ENCODE data around the gene KCTD1. TPM values are rescaled to one million over a fixed set of nuclear protein-coding genes. Genes with fewer than 3 reads are reported as not detected.
"Not testable (repeated sequence)": the region's sequence is repeated elsewhere in the genome, so short reads cannot be mapped to it uniquely, and the experiment has no call there.

The KCTD1 gene
- total RNA-seq, 2 experiments from 2014 or later: 3.0 to 3.5 TPM

- H3K4me3 Mint-ChIP-seq: no peak overlapping the region
- POLR2A ChIA-PET: no interaction called here
- ATAC-seq (no peak), DNase-seq (no peak)
- CTCF ChIA-PET: interaction anchor here (1.2 kb wide), 1 partner anchor 55 kb away, joined by 3 read pairs; no protein-coding TSS in a partner anchor
- H3K27me3 Mint-ChIP-seq (ENCODE audit: low read depth): peaks cover 8% of the 10 kb centered on the region
- H3K9me3 Mint-ChIP-seq (ENCODE audit: insufficient read depth): no peaks in the 10 kb centered on the region
- no peak overlapping the region for H3K27ac Mint-ChIP-seq
- no peaks in the 10 kb centered on the region for H3K36me3 Mint-ChIP-seq (ENCODE audit: low read depth)
- H3K4me1 Mint-ChIP-seq (ENCODE audit: low read depth): no peaks in the 10 kb centered on the region
Observed at GRCh38 chr18:26439537-26439936, 108.8 kb downstream of the KCTD1 start.

- no peak overlapping the region for H3K27ac Mint-ChIP-seq
- ATAC-seq (no peak), DNase-seq (no peak)
- H3K9me3 Mint-ChIP-seq (ENCODE audit: insufficient read depth): no peaks in the 10 kb centered on the region
- no peaks in the 10 kb centered on the region for H3K36me3 Mint-ChIP-seq (ENCODE audit: low read depth)
- H3K27me3 Mint-ChIP-seq (ENCODE audit: low read depth): peaks cover 8% of the 10 kb centered on the region
- no peaks in the 10 kb centered on the region for H3K4me1 Mint-ChIP-seq (ENCODE audit: low read depth)
- CTCF ChIA-PET: interaction anchor here (1.2 kb wide), 1 partner anchor 54 kb away, joined by 3 read pairs; no protein-coding TSS in a partner anchor
- no peak overlapping the region for H3K4me3 Mint-ChIP-seq
- POLR2A ChIA-PET: no interaction called here
Observed at GRCh38 chr18:26438980-26439379, 109.4 kb downstream of the KCTD1 start.

DNA sequence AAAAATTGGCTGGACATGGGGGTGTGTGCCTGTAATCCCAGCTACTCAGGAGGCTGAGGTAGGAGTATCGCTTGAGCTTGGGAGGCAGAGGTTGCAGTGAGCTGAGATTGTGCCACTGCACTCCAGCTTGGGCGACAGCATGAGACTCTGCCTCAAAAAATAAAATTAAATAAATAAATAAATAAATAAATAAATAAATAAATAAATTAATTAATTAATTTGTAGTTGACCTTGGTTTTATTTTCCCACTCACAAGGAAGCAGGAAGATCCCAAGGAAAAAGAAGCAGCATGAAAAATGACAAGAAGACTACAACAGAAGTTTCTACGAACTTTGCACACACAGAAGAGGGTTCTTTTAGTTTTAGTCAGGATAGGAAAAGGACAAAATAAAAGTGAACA, 110.7 kb downstream of the KCTD1 start:
- POLR2A ChIA-PET; H3K9me3 Mint-ChIP-seq (ENCODE audit: insufficient read depth); H3K36me3 Mint-ChIP-seq (ENCODE audit: low read depth); H3K4me3 Mint-ChIP-seq; H3K27me3 Mint-ChIP-seq (ENCODE audit: low read depth); H3K27ac Mint-ChIP-seq; H3K4me1 Mint-ChIP-seq (ENCODE audit: low read depth); CTCF ChIA-PET; ATAC-seq; DNase-seq: not testable (repeated sequence)

DNA sequence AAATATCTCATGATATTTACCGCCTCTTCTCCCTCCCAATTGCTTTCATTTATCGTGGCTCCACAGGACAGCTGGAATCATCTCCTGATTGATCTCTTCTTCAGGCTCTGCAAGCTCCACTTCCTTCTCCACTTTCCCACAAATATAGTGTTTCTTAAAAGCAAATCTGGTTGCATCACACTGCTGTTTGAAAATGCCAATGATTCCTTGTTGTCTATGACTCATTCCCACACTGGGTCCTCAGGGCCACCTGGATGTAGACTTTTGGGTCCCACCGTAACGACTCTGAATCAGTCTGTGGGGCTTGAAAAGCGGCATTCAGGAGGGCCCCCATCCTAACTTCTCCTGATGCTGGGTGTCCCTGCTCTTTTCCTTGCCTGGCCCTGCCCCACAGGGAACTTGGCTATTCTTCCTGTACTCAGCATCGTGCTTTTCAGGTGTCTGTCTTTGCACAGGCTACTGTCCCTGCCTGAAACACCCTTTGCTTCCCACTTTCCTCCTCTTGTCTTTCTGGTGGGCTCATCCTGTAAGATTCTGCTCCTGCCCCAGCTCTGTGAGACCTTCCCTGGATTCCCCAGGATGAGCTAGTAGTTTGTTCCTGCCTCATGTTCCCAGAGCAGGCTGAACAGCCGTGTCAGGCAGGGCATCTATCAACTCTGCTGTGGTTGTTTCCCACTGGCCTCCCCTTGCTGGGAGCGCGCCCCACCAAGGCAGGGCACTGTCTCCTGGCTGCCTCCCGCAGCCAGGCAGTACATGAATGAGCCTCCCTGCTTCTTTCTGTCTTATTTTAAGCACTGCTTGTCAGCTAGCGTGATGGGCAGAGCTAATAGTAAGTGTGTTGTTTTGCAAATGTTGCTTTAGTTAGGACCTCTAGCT, 111.9 kb downstream of the KCTD1 start:
- Mint-ChIP-seq H3K4me3 (no peak overlapping the region), H3K36me3 (ENCODE audit: low read depth) (no peaks in the 10 kb centered on the region), H3K27me3 (ENCODE audit: low read depth) (peaks cover 2% of the 10 kb centered on the region), H3K27ac (no peak overlapping the region), H3K4me1 (ENCODE audit: low read depth) (no peaks in the 10 kb centered on the region), H3K9me3 (ENCODE audit: insufficient read depth) (no peaks in the 10 kb centered on the region)
- ChIA-PET CTCF (no interaction called here), POLR2A (no interaction called here)
- ATAC-seq: no peak
- no peak for DNase-seq

GRCh38 chr18:26435415-26436095, 112.8 kb downstream of the KCTD1 start:
- ATAC-seq: no peak
- Mint-ChIP-seq H3K4me1 (ENCODE audit: low read depth) (no peaks in the 10 kb centered on the region), H3K27me3 (ENCODE audit: low read depth) (peaks cover 2% of the 10 kb centered on the region), H3K9me3 (ENCODE audit: insufficient read depth) (no peaks in the 10 kb centered on the region), H3K4me3 (no peak overlapping the region), H3K27ac (no peak overlapping the region), H3K36me3 (ENCODE audit: low read depth) (no peaks in the 10 kb centered on the region)
- CTCF ChIA-PET: no interaction called here
- no peak for DNase-seq
- POLR2A ChIA-PET: no interaction called here

DNA sequence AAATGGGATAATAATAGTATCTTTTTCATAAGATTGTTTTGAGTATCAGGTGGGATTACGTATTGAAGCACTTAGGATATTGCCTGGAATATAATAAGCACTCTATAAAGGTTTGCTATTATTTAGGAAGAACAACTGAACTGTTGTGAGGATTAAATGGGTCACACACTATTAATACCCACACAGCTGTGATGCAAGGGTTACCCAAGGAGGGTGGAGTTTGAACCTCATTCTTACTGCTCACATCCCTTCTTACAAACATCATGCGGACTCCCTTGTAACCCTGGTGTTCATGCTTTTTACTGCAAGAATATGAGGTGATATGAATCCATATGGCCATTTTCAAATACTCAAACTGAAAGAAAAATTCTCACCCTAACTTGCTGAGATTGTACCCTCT, 113.5 kb downstream of the KCTD1 start:
- Mint-ChIP-seq H3K36me3 (ENCODE audit: low read depth) (no peaks in the 10 kb centered on the region), H3K27me3 (ENCODE audit: low read depth) (peaks cover 2% of the 10 kb centered on the region), H3K27ac (no peak overlapping the region), H3K4me1 (ENCODE audit: low read depth) (no peaks in the 10 kb centered on the region), H3K4me3 (no peak overlapping the region), H3K9me3 (ENCODE audit: insufficient read depth) (no peaks in the 10 kb centered on the region)
- ChIA-PET CTCF (no interaction called here), POLR2A (no interaction called here)
- ATAC-seq (no peak), DNase-seq (no peak)

DNA sequence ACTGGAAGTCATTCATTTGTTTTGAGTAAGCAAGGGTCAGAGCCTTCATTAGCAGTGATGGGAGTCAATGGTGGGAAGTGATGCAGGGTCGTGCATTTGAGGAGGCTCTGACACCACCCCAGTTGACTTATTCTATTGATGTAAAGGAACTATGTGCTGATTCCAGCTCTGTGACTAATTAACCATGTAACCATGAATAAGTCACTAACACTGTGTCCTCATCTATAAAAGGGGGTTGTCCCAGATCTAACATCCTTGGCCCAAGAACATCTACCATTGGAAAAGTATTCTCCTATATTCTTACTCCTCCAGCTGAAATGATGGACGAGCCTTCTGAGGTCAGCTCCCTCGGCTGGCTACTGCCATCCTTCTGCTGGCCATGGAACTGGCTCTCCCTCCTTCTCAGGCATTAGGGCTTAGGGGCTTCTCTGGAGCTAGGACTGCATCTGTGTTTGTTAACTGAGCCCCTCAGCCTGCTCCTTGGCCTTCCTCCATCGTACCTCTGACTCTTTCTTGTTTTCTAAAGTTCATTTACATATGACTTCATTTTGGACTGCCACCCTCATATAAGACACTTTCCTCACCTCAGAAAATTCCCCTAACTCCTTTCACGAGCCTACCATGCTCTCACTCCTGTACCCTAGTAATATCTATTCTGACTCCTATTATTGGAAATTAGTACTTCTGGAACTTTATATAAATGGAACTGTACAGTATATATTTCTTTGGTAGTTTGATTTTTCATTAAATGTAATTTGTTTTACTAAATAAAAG, 115.5 kb downstream of the KCTD1 start:
- DNase-seq (no peak), ATAC-seq (no peak)
- POLR2A ChIA-PET: no interaction called here
- Mint-ChIP-seq H3K36me3 (ENCODE audit: low read depth) (no peaks in the 10 kb centered on the region), H3K9me3 (ENCODE audit: insufficient read depth) (no peaks in the 10 kb centered on the region), H3K27ac (no peak overlapping the region), H3K4me3 (no peak overlapping the region), H3K27me3 (ENCODE audit: low read depth) (peaks cover 2% of the 10 kb centered on the region), H3K4me1 (ENCODE audit: low read depth) (no peaks in the 10 kb centered on the region)
- CTCF ChIA-PET: no interaction called here

- ATAC-seq (no peak), DNase-seq (no peak)
- Mint-ChIP-seq H3K9me3 (ENCODE audit: insufficient read depth) (no peaks in the 10 kb centered on the region), H3K4me3 (no peak overlapping the region), H3K4me1 (ENCODE audit: low read depth) (no peaks in the 10 kb centered on the region), H3K27ac (no peak overlapping the region), H3K27me3 (ENCODE audit: low read depth) (peaks cover 2% of the 10 kb centered on the region), H3K36me3 (ENCODE audit: low read depth) (no peaks in the 10 kb centered on the region)
- CTCF ChIA-PET: no interaction called here
- POLR2A ChIA-PET: no interaction called here
Observed at GRCh38 chr18:26429535-26430226, 118.7 kb downstream of the KCTD1 start.

GRCh38 chr18:26425148-26425531, 123.2 kb downstream of the KCTD1 start:
- no peaks in the 10 kb centered on the region for H3K4me1 Mint-ChIP-seq (ENCODE audit: low read depth)
- H3K27ac Mint-ChIP-seq: no peak overlapping the region
- no peaks in the 10 kb centered on the region for H3K9me3 Mint-ChIP-seq (ENCODE audit: insufficient read depth)
- ChIA-PET POLR2A (no interaction called here), CTCF (no interaction called here)
- DNase-seq (no peak), ATAC-seq (no peak)
- H3K27me3 Mint-ChIP-seq (ENCODE audit: low read depth): peaks cover 2% of the 10 kb centered on the region
- H3K36me3 Mint-ChIP-seq (ENCODE audit: low read depth): no peaks in the 10 kb centered on the region
- no peak overlapping the region for H3K4me3 Mint-ChIP-seq

DNA sequence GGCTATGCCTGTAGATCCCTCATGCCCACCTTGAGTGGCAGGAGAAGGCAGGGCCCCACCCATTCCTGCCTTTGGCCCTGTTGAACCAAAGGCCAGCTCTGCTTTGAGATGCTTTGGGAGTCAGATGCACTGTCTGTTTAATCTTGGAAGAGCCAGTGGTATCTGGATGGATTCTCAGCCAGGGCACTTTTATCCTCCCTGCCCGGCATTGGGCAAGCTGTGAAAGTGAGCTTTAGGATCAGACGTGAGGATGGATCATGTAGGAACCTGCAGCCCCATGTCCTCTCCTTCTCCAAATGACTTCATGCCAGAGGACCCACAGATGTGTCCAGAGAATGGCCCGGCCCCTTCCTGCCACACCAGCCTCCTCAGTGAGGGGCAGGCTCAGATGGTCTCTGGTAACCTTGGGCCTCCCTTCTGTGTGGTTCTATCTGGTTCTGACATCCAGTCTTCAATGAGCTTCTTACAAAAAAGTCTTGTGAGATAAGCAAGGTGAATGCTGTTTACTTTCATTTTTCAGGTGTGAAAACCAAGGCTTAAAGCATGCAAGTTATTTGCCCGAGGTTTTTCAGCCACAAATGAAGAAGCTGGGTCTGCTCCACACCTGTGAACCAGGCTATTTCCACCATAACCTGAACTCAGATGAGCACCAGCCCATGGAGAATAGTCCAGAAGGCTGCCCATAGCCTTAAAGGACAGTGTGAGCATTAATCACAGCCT, 123.8 kb downstream of the KCTD1 start:
- H3K27me3 Mint-ChIP-seq (ENCODE audit: low read depth): peaks cover 2% of the 10 kb centered on the region
- ChIA-PET POLR2A (no interaction called here), CTCF (interaction anchor here (0.9 kb wide), 1 partner anchor 41 kb away, joined by 3 read pairs; no protein-coding TSS in a partner anchor)
- no peaks in the 10 kb centered on the region for H3K36me3 Mint-ChIP-seq (ENCODE audit: low read depth)
- no peak overlapping the region for H3K27ac Mint-ChIP-seq
- no peak for DNase-seq
- no peaks in the 10 kb centered on the region for H3K4me1 Mint-ChIP-seq (ENCODE audit: low read depth)
- no peak overlapping the region for H3K4me3 Mint-ChIP-seq
- no peak for ATAC-seq
- H3K9me3 Mint-ChIP-seq (ENCODE audit: insufficient read depth): no peaks in the 10 kb centered on the region

GRCh38 chr18:26422472-26423162, 125.7 kb downstream of the KCTD1 start:
- no peak for DNase-seq
- ChIA-PET POLR2A (no interaction called here), CTCF (no interaction called here)
- no peaks in the 10 kb centered on the region for H3K9me3 Mint-ChIP-seq (ENCODE audit: insufficient read depth)
- no peak overlapping the region for H3K4me3 Mint-ChIP-seq
- H3K27me3 Mint-ChIP-seq (ENCODE audit: low read depth): no peaks in the 10 kb centered on the region
- ATAC-seq: no peak
- no peaks in the 10 kb centered on the region for H3K36me3 Mint-ChIP-seq (ENCODE audit: low read depth)
- no peak overlapping the region for H3K27ac Mint-ChIP-seq
- H3K4me1 Mint-ChIP-seq (ENCODE audit: low read depth): no peaks in the 10 kb centered on the region

Data from activated CD8-positive, alpha-beta T cell treated with anti-CD3 and anti-CD28 coated beads, Interleukin-2, amount 10 ng/mL, durations not matched to agents 7 days and 5 days (primary cell).